Activated CD4-positive, alpha-beta memory T cell treated with anti-CD3 and anti-CD28 coated beads for 36 hours (primary cell): ENCODE data around the gene TOP2A. TPM values are rescaled to one million over a fixed set of nuclear protein-coding genes. Genes with fewer than 3 reads are reported as not detected.
"Not testable (repeated sequence)": the region's sequence is repeated elsewhere in the genome, so short reads cannot be mapped to it uniquely, and the experiment has no call there.

Experiments
- CTCF ChIA-PET: fragments of 350-600 bp; sonication (Branson Sonifier 250); formaldehyde crosslinking; loops from one replicate; lab custom pipeline; 2021; ENCODE audit warnings: antibody characterized with exemption, inconsistent platforms; lab: Charles Lee
- POLR2A ChIA-PET: fragments of 350-600 bp; sonication (Branson Sonifier 250); formaldehyde crosslinking; loops from one replicate; lab custom pipeline; 2021; ENCODE audit warnings: antibody characterized with exemption; lab: Charles Lee
- DNase-seq: peaks from one replicate; pipeline ENCODE4 v3.0.0-alpha.2; 2020
- H3K27ac Mint-ChIP-seq: one replicate; pipeline ENCODE4 v1.8.0; 2021; ENCODE audit warnings: mixed read lengths
- H3K27me3 Mint-ChIP-seq: one replicate; pipeline ENCODE4 v1.8.0; 2021; ENCODE audit warnings: mixed read lengths
- H3K36me3 Mint-ChIP-seq: one replicate; pipeline ENCODE4 v1.8.0; 2021; ENCODE audit warnings: mixed read lengths
- H3K4me1 Mint-ChIP-seq: one replicate; pipeline ENCODE4 v1.8.0; 2021; ENCODE audit warnings: low read depth, mixed read lengths
- H3K4me3 Mint-ChIP-seq: one replicate; pipeline ENCODE4 v1.8.0; 2021; ENCODE audit warnings: mild to moderate bottlenecking, mixed read lengths
- H3K9me3 Mint-ChIP-seq: one replicate; pipeline ENCODE4 v1.8.0; 2021; ENCODE audit warnings: mixed read lengths
- intact Hi-C: fragments of 100-400 bp; cut with micrococcal nuclease; formaldehyde crosslinking; loops from one replicate; pipeline ENCODE4 v1.15.1; 2023
- total RNA-seq, 2 experiments: library from RNA; stranded (reverse); gene quantifications; one replicate each; pipeline ENCODE4 v1.2.3, GENCODE V29; 2021

The TOP2A gene
- total RNA-seq, 2 experiments from 2014 or later: 301 to 311 TPM

DNA sequence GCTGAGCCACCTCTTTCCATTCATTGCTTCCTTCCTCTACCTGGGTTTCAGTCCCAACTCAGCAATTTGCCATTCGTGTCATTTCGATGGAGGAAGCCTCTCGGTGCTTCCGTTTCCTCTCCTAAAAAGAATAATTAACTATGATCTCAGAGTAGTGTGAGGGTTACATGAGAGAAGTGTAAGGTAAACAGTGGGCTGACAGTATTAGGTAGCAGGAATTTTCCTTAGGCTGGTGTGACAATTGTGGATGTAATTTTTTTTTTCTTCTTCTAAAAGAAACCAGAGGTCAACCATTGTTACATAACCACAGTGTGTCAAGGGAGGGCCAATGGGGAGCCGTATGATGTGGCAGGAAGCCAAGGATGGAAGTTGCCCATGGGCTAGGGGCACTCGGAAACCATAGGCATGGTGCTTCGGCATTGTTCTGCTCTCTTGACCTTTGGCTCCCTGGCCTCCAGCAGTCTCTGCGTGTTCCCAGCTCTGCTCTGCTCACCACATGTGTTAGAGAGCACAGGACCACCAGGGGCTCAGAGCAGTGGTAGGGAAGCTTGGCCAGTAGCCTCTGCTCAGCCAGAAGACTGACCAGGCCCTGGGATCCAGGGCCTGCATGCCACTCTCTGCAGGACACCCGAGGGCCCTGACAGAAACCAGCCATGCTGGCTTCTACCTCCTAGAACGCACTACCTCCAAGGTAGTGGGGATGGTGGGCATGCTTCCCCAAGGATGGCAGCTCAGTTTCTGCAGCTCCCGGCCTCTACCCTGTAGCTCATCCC lies 2.0 kb upstream of the TOP2A start:
- peak overlapping the region; percentile 61 for H3K27ac Mint-ChIP-seq

DNA sequence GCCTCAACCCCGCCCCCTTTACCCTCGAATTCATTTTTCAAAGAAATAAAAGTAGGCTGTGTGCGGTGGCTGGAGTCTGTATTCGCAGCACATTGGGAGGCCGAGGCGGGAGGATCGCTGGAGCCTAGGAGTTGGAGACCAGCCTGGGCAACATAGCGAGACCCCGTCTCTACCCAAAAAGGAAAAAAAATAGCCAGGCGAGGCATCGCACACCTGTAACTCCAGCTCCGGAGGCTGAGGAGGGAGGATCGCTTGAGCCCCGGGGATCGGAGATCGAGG lies 671 bp upstream of the TOP2A start:
- no peak for DNase-seq
- Mint-ChIP-seq H3K4me3 (peak overlapping the region; percentile 99), H3K4me1 (peaks cover 30% of the 10 kb centered on the region), H3K36me3 (peaks cover 27% of the 10 kb centered on the region), H3K27ac (peak overlapping the region; percentile 89), H3K9me3 (no peaks in the 10 kb centered on the region), H3K27me3 (no peaks in the 10 kb centered on the region)
- POLR2A ChIA-PET: interaction anchor here (0.6 to 2.0 kb wide), 14 partner anchors 9 to 145 kb away, joined by 3 to 16 read pairs (median 4); partner anchors contain the start of gene CDC6
- CTCF ChIA-PET: interaction anchor here (0.7 to 6.5 kb wide), 16 partner anchors 9 to 202 kb away, joined by 3 to 99 read pairs (median 8); partner anchors contain the start of genes CDC6 and IGFBP4
- intact Hi-C loops: loop anchor here (1.0 to 5.0 kb wide), 4 partner anchors 9 to 115 kb away; no protein-coding TSS in a partner anchor

More for the DNA sequence above, 2.0 kb upstream of the TOP2A start:
- POLR2A ChIA-PET: interaction anchor here (1.0 to 1.8 kb wide), 2 partner anchors 114 to 120 kb away, joined by 5 read pairs; no protein-coding TSS in a partner anchor
- CTCF ChIA-PET: interaction anchor here (0.8 to 2.9 kb wide), 7 partner anchors 7 to 140 kb away, joined by 3 to 18 read pairs (median 4); no protein-coding TSS in a partner anchor
- DNase-seq: peak; percentile 39
- intact Hi-C loops: loop anchor here (1.0 to 5.0 kb wide), 3 partner anchors 26 to 102 kb away; no protein-coding TSS in a partner anchor
- Mint-ChIP-seq H3K4me3 (no peak overlapping the region), H3K9me3 (no peaks in the 10 kb centered on the region), H3K27me3 (no peaks in the 10 kb centered on the region), H3K4me1 (peaks cover 30% of the 10 kb centered on the region), H3K36me3 (peaks cover 20% of the 10 kb centered on the region)

DNA sequence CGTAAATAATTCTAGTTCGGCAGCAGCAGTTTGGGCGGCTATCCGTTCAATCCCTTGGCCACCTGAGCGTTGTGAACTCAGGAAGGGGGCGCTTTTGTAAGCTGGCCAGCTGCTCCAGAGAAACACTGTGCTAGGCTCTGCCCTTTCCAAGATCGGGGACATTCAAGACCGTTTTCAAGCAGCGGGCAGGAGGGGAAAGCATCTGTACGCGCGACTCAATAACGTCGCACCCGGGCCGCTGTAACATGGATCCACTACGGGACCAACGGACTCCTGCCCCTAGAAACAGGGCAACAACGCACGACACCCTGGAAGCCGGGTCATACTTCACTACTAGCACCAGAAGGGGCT lies 463 bp downstream of the TOP2A start:
- peaks cover 36% of the 10 kb centered on the region for H3K36me3 Mint-ChIP-seq
- intact Hi-C loops: loop anchor here (1.0 to 5.0 kb wide), 4 partner anchors 45 to 193 kb away; no protein-coding TSS in a partner anchor

DNA sequence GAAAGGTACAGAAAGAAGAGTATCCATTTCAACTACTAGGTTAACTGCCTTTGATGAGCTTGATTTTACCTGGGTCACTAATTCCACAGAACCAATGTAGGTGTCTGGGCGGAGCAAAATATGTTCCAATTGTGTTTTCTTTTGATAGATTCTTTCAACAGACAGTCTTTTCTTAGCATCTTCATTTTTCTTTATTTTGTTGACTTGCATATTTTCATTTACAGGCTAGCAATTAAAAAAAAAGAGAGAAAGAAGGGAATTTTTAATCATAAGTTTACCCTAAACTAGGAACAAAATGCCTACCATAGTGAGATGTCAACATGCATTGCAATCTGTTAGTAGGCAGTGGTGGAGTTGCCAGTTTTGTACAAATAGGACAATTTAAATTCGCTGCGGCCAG lies 1.0 kb downstream of the TOP2A start:
- DNase-seq: no peak
- intact Hi-C loops: loop anchor here (1.0 to 5.0 kb wide), 4 partner anchors 44 to 194 kb away; no protein-coding TSS in a partner anchor
- Mint-ChIP-seq H3K9me3 (no peaks in the 10 kb centered on the region), H3K27me3 (no peaks in the 10 kb centered on the region), H3K27ac (peak overlapping the region; percentile 89), H3K4me3 (peak overlapping the region; percentile 99), H3K4me1 (peaks cover 30% of the 10 kb centered on the region), H3K36me3 (peaks cover 41% of the 10 kb centered on the region)
- ChIA-PET POLR2A (interaction anchor here (1.1 kb wide), 1 partner anchor 40 kb away, joined by 4 read pairs; no protein-coding TSS in a partner anchor), CTCF (interaction anchor here (0.6 to 6.5 kb wide), 20 partner anchors 10 to 143 kb away, joined by 4 to 99 read pairs (median 6); partner anchors contain the start of gene IGFBP4)

More for the DNA sequence above, 463 bp downstream of the TOP2A start:
- peaks cover 30% of the 10 kb centered on the region for H3K4me1 Mint-ChIP-seq
- peak overlapping the region; percentile 89 for H3K27ac Mint-ChIP-seq
- H3K4me3 Mint-ChIP-seq: peak overlapping the region; percentile 99
- DNase-seq: no peak
- H3K9me3 Mint-ChIP-seq: no peaks in the 10 kb centered on the region
- ChIA-PET CTCF (interaction anchor here (0.6 to 6.5 kb wide), 19 partner anchors 10 to 203 kb away, joined by 3 to 99 read pairs (median 7); partner anchors contain the start of gene IGFBP4), POLR2A (interaction anchor here (0.9 to 2.0 kb wide), 12 partner anchors 10 to 146 kb away, joined by 3 to 16 read pairs (median 4); partner anchors contain the start of gene CDC6)
- no peaks in the 10 kb centered on the region for H3K27me3 Mint-ChIP-seq

DNA sequence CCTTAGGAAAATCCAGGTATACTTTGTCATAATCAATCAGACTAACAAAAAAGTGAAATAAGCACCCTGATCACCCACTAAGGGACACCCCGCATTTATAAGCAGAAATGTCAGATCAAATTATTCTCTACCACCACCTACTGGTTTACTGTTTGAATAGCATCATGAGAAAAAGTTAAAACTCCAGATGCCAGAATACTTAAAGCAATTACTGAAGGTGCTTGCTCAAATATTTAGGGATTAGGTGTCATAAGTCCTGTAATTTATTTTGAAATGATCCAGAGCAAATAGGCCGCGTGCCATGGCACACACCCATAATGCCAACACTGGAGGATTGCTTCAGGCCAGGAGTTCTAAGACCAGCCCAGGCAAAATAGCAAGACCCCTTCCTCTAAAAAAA lies 2.3 kb downstream of the TOP2A start:
- DNase-seq: no peak
- Mint-ChIP-seq H3K9me3 (no peaks in the 10 kb centered on the region), H3K27ac (no peak overlapping the region), H3K36me3 (peaks cover 51% of the 10 kb centered on the region), H3K4me3 (peak overlapping the region; percentile 32), H3K4me1 (peaks cover 30% of the 10 kb centered on the region), H3K27me3 (no peaks in the 10 kb centered on the region)
- POLR2A ChIA-PET: no interaction called here
- intact Hi-C loops: loop anchor here (5.0 kb wide), 2 partner anchors 43 to 98 kb away; no protein-coding TSS in a partner anchor
- CTCF ChIA-PET: interaction anchor here (0.5 to 6.5 kb wide), 24 partner anchors 8 to 155 kb away, joined by 3 to 99 read pairs (median 4); partner anchors contain the start of gene IGFBP4

DNA sequence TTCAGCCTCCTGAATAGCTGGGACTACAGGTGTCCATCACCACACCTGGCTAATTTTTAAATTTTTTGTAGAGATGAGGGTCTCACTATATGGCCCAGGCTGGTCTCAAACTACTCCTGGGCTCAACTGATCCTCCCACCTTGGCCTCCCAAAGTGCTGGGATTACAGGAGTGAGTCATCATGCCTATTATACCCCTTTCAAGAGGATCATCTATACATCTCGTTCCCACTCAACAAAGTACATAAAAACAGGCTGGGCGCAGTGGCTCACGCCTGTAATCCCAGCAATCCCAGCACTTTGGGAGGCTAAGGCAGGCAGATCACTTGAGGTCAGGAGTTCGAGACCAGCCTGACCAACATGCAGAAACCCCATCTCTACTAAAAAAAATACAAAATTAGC lies 3.4 kb downstream of the TOP2A start:
- H3K9me3 Mint-ChIP-seq, H3K27ac Mint-ChIP-seq, DNase-seq, H3K4me3 Mint-ChIP-seq, H3K27me3 Mint-ChIP-seq, intact Hi-C loops: not testable (repeated sequence)
- Mint-ChIP-seq H3K36me3 (peaks cover 58% of the 10 kb centered on the region), H3K4me1 (peaks cover 23% of the 10 kb centered on the region)
- ChIA-PET POLR2A (interaction anchor here (0.6 kb wide), 1 partner anchor 119 kb away, joined by 4 read pairs; no protein-coding TSS in a partner anchor), CTCF (interaction anchor here (0.7 to 6.5 kb wide), 10 partner anchors 9 to 146 kb away, joined by 3 to 99 read pairs (median 4); partner anchors contain the start of gene IGFBP4)

DNA sequence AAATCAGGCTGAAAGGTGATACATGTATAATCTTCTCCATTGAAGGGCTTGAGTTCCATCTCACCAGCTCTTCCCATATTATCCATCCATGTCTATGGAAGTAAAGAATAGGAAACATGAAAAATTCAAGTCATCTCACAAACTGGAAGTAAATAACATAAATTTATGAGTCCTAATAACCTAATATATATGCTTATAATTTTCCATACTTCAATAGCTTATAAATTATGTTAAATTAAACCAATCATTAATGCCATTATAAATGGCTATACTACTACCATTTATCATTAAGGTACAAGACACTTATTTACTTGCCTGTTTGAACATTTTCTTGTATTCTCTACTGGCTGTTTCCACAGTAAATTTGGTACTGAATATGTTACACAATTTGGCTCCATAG lies 4.8 kb downstream of the TOP2A start:
- ChIA-PET POLR2A (no interaction called here), CTCF (interaction anchor here (0.9 to 6.5 kb wide), 5 partner anchors 14 to 121 kb away, joined by 3 to 99 read pairs (median 8); no protein-coding TSS in a partner anchor)
- Mint-ChIP-seq H3K27ac (no peak overlapping the region), H3K9me3 (no peaks in the 10 kb centered on the region), H3K4me3 (no peak overlapping the region), H3K27me3 (no peaks in the 10 kb centered on the region), H3K36me3 (peaks cover 61% of the 10 kb centered on the region), H3K4me1 (peaks cover 11% of the 10 kb centered on the region)
- intact Hi-C loops: no loop called here
- DNase-seq: no peak

DNA sequence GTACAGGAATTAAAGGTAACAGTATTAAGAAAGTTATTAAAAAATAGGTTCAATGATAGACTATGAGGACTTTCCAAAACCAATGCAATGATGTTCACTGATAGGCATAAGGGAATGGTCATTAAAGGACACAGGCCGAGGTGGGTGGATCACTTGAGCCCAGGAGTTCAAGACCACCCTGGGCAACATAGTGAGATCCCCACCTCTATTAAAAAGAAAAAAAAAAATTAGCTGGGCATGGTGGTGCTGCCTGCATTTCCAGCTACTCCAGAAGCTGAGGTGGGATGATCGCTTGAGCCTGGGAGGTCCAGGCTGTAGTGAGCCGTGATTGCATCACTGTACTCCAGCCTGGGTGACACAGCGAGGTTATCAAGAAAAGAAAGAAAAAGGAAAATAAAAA lies 5.9 kb downstream of the TOP2A start:
- DNase-seq: no peak
- Mint-ChIP-seq H3K27me3 (no peaks in the 10 kb centered on the region), H3K27ac (no peak overlapping the region), H3K4me1 (peaks cover 11% of the 10 kb centered on the region), H3K36me3 (peaks cover 68% of the 10 kb centered on the region), H3K4me3 (no peak overlapping the region), H3K9me3 (no peaks in the 10 kb centered on the region)
- intact Hi-C loops: no loop called here
- POLR2A ChIA-PET: no interaction called here
- CTCF ChIA-PET: interaction anchor here (0.6 to 6.5 kb wide), 8 partner anchors 13 to 148 kb away, joined by 3 to 99 read pairs (median 10); no protein-coding TSS in a partner anchor

DNA sequence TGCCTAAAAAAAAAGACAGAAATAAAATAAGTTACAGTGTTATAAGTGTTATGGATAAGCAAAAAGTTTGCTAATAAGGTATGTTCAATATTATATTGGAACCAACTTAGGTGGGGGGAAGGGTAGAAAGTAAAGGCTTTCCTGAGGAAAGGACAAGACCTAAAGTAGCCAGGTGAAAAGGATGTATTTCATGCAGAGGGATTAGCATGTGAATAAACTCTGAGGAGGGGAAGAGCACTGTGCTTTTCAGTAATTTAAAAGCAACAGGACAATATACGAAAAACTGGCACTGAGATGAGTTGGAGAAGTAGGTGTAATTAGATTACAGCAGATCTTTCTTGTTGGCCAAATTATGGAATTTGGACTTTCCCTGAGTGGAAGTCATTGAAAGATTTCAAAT lies 7.6 kb downstream of the TOP2A start:
- ChIA-PET CTCF (interaction anchor here (1.2 to 5.6 kb wide), 6 partner anchors 11 to 150 kb away, joined by 3 to 41 read pairs (median 8); no protein-coding TSS in a partner anchor), POLR2A (interaction anchor here (0.8 to 1.2 kb wide), 2 partner anchors 9 to 28 kb away, joined by 4 to 5 read pairs; no protein-coding TSS in a partner anchor)
- Mint-ChIP-seq H3K4me3 (no peak overlapping the region), H3K27me3 (no peaks in the 10 kb centered on the region), H3K27ac (no peak overlapping the region), H3K4me1 (no peaks in the 10 kb centered on the region), H3K9me3 (no peaks in the 10 kb centered on the region), H3K36me3 (peaks cover 63% of the 10 kb centered on the region)
- intact Hi-C loops: no loop called here
- no peak for DNase-seq

DNA sequence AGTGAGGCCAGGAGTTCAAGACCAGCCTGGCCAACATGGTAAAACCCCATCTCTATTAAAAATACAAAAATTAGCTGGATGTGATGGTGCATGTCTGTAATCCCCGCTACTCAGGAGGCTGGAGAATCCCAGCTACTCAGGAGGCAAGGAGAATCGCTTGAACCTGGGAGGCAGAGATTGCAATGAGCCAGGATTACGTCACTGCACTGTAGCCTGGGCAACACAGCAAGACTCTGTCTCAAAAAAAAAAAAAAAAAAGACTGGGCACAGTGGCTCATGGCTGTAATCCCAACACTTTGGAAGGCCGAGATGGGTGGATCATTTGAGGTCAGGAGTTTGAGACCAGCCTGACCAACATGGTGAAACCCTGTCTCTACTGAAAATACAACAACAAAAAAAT lies 8.2 kb downstream of the TOP2A start:
- H3K4me3 Mint-ChIP-seq, H3K27ac Mint-ChIP-seq, H3K27me3 Mint-ChIP-seq, intact Hi-C loops, H3K9me3 Mint-ChIP-seq, H3K4me1 Mint-ChIP-seq, DNase-seq: not testable (repeated sequence)
- ChIA-PET POLR2A (interaction anchor here (1.2 kb wide), 1 partner anchor 27 kb away, joined by 4 read pairs; no protein-coding TSS in a partner anchor), CTCF (interaction anchor here (1.3 to 5.6 kb wide), 2 partner anchors 11 to 150 kb away, joined by 3 to 41 read pairs; no protein-coding TSS in a partner anchor)
- H3K36me3 Mint-ChIP-seq: peaks cover 66% of the 10 kb centered on the region

DNA sequence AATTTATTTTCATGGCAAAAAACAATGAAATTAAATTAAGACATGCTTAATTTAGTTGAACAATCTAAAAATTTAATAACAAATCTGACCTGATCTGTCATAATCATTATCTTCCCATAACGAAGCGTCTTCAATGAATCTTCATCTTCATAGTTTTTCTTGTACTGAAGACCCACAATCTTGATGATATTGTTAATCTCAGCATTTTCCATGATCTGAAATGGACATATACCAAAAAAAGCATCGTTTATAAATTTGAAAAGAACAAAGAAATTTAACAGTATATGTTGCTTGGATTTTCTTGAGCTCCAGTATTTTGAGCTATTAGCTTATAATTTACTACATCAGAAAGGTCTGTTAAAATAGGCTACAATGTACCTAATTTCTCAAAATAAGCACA lies 10.2 kb downstream of the TOP2A start:
- Mint-ChIP-seq H3K27ac (no peak overlapping the region), H3K36me3 (peaks cover 71% of the 10 kb centered on the region), H3K27me3 (no peaks in the 10 kb centered on the region), H3K4me3 (no peak overlapping the region), H3K4me1 (peaks cover 13% of the 10 kb centered on the region), H3K9me3 (no peaks in the 10 kb centered on the region)
- no peak for DNase-seq
- POLR2A ChIA-PET: interaction anchor here (0.6 kb wide), 1 partner anchor 17 kb away, joined by 3 read pairs; no protein-coding TSS in a partner anchor
- intact Hi-C loops: no loop called here
- CTCF ChIA-PET: interaction anchor here (0.7 to 1.7 kb wide), 5 partner anchors 9 to 143 kb away, joined by 3 to 12 read pairs (median 5); no protein-coding TSS in a partner anchor
